Measurements from ENCODE around the gene UQCC2. TPM values are rescaled to one million over a fixed set of nuclear protein-coding genes. Genes with fewer than 3 reads are reported as not detected.

Gene UQCC2
- polyA plus RNA-seq, 1 of the 3 experiments (the other 2 are of a cell fraction): 59.0 TPM

GRCh38 chr6:33698494-33698893, 13.0 kb downstream of the UQCC2 start:
- no peak for DNase-seq
- Histone ChIP-seq H3K9ac (no peak overlapping the region), H3K27me3 (ENCODE audit: insufficient read depth) (no peaks in the 10 kb centered on the region), H2AFZ (ENCODE audit: low read depth) (no peak overlapping the region), H3K4me3 (ENCODE audit: low read depth in 2 of 2, low read length in 1 of 2) (no peak overlapping the region), H4K20me1 (ENCODE audit: insufficient read depth) (no peaks in the 10 kb centered on the region), H3K9me3 (no peaks in the 10 kb centered on the region), H3K27ac (ENCODE audit: low read depth in 2 of 2, low read length in 1 of 2) (peak overlapping the region in 1 of 2 experiments; percentile 31; a peak in 1 of 4 replicates), H3K4me1 (ENCODE audit: control insufficient read depth in 1 of 2, insufficient read depth in 2 of 2, low read depth in 1 of 2, low read length in 1 of 2) (peaks cover 34 to 47% of the 10 kb centered on the region in 2 experiments; a peak in 3 of 4 replicates), H3F3A (replicated peaks; ENCODE audit: insufficient read depth) (peaks cover 14% of the 10 kb centered on the region), H3K4me2 (no peak overlapping the region), H3K79me2 (ENCODE audit: insufficient read depth) (no peaks in the 10 kb centered on the region), H3K36me3 (replicated peaks in 1 of 2; ENCODE audit: control insufficient read depth in 1 of 2, insufficient read depth in 2 of 2, low read length in 1 of 2) (peaks cover 5 to 40% of the 10 kb centered on the region in 2 experiments), H3K9me2 (no peaks in the 10 kb centered on the region)
- no peak for TF ChIP-seq EP300 (IDR thresholded peaks at IDR 0.05; ENCODE audit: borderline replicate concordance in 1 of 2, low read depth in 1 of 2, low read length in 1 of 2)
- TF ChIP-seq SIN3A (IDR thresholded peaks at IDR 0.05; ENCODE audit: borderline replicate concordance, low read depth, low read length): no peak
- TF ChIP-seq TEAD4 (IDR thresholded peaks at IDR 0.05; ENCODE audit: borderline replicate concordance, insufficient read depth): no peak
- TF ChIP-seq TAF1 (IDR thresholded peaks at IDR 0.05; ENCODE audit: borderline replicate concordance, low read depth, low read length): no peak
- TF ChIP-seq MAX (IDR thresholded peaks at IDR 0.05; ENCODE audit: low read depth): no peak
- no peak for TF ChIP-seq TCF12 (IDR thresholded peaks at IDR 0.05)
- no peak for TF ChIP-seq FOXM1 (IDR thresholded peaks at IDR 0.05; ENCODE audit: low read depth)
- no peak for TF ChIP-seq YY1 (IDR thresholded peaks at IDR 0.05; ENCODE audit: low read depth)
- no peak for TF ChIP-seq RAD21 (IDR thresholded peaks at IDR 0.05; ENCODE audit: low read length)
- TF ChIP-seq, protein P1, sequence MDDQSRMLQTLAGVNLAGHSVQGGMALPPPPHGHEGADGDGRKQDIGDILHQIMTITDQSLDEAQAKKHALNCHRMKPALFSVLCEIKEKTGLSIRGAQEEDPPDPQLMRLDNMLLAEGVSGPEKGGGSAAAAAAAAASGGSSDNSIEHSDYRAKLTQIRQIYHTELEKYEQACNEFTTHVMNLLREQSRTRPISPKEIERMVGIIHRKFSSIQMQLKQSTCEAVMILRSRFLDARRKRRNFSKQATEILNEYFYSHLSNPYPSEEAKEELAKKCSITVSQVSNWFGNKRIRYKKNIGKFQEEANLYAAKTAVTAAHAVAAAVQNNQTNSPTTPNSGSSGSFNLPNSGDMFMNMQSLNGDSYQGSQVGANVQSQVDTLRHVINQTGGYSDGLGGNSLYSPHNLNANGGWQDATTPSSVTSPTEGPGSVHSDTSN (IDR thresholded peaks at IDR 0.05): no peak
- TF ChIP-seq FOXJ3 (CRISPR knock-in tag; IDR thresholded peaks at IDR 0.05): no peak
- 89% methylated on average over 10 of the region's 10 CpGs for WGBS (ENCODE audit: low lambda C conversion rate)
- ChIA-PET POLR2A (no interaction called here), CTCF (interaction anchor here (1.1 to 4.2 kb wide), 3 partner anchors 107 to 112 kb away, joined by 4 to 19 read pairs (median 15); no protein-coding TSS in a partner anchor)

DNA sequence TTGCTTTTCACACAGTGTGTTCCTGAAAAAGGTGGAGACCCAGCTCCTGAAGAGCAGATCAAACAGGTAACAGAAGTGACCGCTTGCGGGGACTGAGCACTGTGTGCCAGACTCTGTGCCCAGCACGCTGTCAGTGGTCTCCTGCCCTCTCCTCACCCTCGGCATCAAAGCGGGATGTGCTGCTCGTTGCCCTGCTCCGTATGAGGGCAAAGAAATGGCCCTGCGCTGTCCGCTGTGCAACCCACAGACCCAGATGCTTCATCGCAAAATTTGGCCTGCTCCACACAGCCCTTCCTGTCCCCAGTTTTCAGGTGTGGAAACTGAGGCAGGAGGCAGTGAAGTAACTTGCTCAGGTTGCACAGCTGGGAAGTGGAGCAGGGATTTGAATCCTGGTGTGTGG, 13.7 kb downstream of the UQCC2 start:
- CTCF ChIA-PET: interaction anchor here (0.8 to 4.2 kb wide), 7 partner anchors 11 to 357 kb away, joined by 3 to 19 read pairs (median 3); partner anchors contain the start of gene UQCC2
- no peak overlapping the region for H2AFZ ChIP-seq (ENCODE audit: low read depth)
- no peaks in the 10 kb centered on the region for H3K9me3 ChIP-seq
- H3K4me3 ChIP-seq (ENCODE audit: low read depth in 2 of 2, low read length in 1 of 2): no peak overlapping the region
- H3K27me3 ChIP-seq (ENCODE audit: insufficient read depth): no peaks in the 10 kb centered on the region
- H3K4me2 ChIP-seq: no peak overlapping the region
- WGBS (ENCODE audit: low lambda C conversion rate): 96% methylated on average over 10 of the region's 10 CpGs
- H4K20me1 ChIP-seq (ENCODE audit: insufficient read depth): no peaks in the 10 kb centered on the region
- no peak for DNase-seq
- POLR2A ChIA-PET: interaction anchor here (1.4 kb wide), 1 partner anchor 13 kb away, joined by 4 read pairs; the partner anchor contains the start of gene UQCC2
- H3K79me2 ChIP-seq (ENCODE audit: insufficient read depth): no peaks in the 10 kb centered on the region
- H3K9me2 ChIP-seq: no peaks in the 10 kb centered on the region
- H3K27ac ChIP-seq (ENCODE audit: low read depth in 2 of 2, low read length in 1 of 2): peak overlapping the region in 1 of 2 experiments; percentile 11; a peak in 2 of 4 replicates
- H3K9ac ChIP-seq: no peak overlapping the region
- peaks cover 5 to 40% of the 10 kb centered on the region in 2 experiments for H3K36me3 ChIP-seq (replicated peaks in 1 of 2; ENCODE audit: control insufficient read depth in 1 of 2, insufficient read depth in 2 of 2, low read length in 1 of 2)
- peaks cover 14% of the 10 kb centered on the region for H3F3A ChIP-seq (replicated peaks; ENCODE audit: insufficient read depth)
- H3K4me1 ChIP-seq (ENCODE audit: control insufficient read depth in 1 of 2, insufficient read depth in 2 of 2, low read depth in 1 of 2, low read length in 1 of 2): peaks cover 34 to 47% of the 10 kb centered on the region in 2 experiments; a peak in 3 of 4 replicates
- TF ChIP-seq TCF12 (IDR thresholded peaks at IDR 0.05) (no peak), TAF1 (IDR thresholded peaks at IDR 0.05; ENCODE audit: borderline replicate concordance, low read depth, low read length) (no peak), SIN3A (IDR thresholded peaks at IDR 0.05; ENCODE audit: borderline replicate concordance, low read depth, low read length) (no peak), RCOR1 (IDR thresholded peaks at IDR 0.05; ENCODE audit: low read length) (no peak), GABPA (IDR thresholded peaks at IDR 0.05; ENCODE audit: low read depth) (no peak), GATA2 (CRISPR knock-in tag; IDR thresholded peaks at IDR 0.05) (no peak), ELF1 (IDR thresholded peaks at IDR 0.05) (no peak), EZH2phosphoT487 (IDR thresholded peaks at IDR 0.05; ENCODE audit: borderline replicate concordance, low read depth) (no peak), RFX5 (IDR thresholded peaks at IDR 0.05; ENCODE audit: low read length) (no peak), USF2 (IDR thresholded peaks at IDR 0.05; ENCODE audit: borderline replicate concordance, low read depth, low read length) (no peak), YY1 (IDR thresholded peaks at IDR 0.05; ENCODE audit: low read depth) (no peak), FOSL2 (IDR thresholded peaks at IDR 0.05; ENCODE audit: borderline replicate concordance, low read depth) (no peak), IRF3 (IDR thresholded peaks at IDR 0.05; ENCODE audit: low read depth, low read length) (no peak), NFIC (IDR thresholded peaks at IDR 0.05; ENCODE audit: borderline replicate concordance) (no peak)
- TF ChIP-seq, protein P1 (IDR thresholded peaks at IDR 0.05): no peak

Data from SK-N-SH (cell line).